CD4-positive, alpha-beta T cell treated with Interleukin-17A for 4 hours (primary cell): ENCODE measurements around the gene CD244.
"Not testable (repeated sequence)": the region's sequence is repeated elsewhere in the genome, so short reads cannot be mapped to it uniquely, and the experiment has no call there.

Source experiments
- DNase-seq: peaks from one replicate; pipeline ENCODE4 v3.0.0-alpha.2; 2020; ENCODE audit warnings: mixed read lengths

Gene CD244, protein sequence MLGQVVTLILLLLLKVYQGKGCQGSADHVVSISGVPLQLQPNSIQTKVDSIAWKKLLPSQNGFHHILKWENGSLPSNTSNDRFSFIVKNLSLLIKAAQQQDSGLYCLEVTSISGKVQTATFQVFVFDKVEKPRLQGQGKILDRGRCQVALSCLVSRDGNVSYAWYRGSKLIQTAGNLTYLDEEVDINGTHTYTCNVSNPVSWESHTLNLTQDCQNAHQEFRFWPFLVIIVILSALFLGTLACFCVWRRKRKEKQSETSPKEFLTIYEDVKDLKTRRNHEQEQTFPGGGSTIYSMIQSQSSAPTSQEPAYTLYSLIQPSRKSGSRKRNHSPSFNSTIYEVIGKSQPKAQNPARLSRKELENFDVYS

DNA sequence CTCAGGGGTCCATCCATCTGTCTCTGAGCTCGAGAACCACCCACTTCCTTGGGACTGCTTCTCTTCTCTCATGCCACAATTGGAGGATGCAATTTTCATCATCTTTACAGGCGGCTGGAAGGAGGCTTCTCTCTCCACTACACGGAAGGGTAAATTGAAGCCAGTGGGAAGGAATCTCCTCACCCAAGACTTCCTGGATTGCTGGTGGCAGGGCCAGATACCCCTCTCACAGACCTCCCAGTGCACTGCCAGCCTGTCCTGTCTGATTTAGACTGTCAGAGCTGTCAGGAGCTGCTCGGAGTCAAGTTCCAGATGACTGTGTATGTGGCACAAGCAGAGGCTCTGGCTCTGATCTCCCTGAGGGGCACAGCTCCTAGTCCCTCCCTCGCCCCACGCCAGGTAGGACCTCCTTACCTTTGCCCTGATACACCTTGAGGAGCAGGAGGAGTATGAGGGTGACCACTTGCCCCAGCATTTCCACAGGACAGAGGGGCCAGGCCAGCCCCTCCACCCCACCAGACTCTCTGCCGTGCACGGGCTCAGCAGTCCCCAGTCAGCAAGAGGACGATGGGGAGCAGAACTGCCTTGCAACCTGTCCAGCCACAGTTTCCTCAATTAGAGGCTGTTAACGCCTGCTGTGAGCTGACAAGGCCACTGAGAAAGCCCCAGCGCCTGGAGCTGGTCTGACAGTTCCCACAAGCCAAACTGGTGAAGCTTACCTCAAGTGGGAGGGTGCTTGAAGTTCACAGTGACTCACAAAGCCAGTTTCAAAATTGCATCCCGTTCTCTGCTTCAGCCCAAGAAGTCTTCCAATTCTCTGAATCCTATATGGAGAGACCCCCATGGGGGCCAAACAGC is at the start of gene CD244:
CD244 (minus strand) TSS at position 685 of the 858 bp plus-strand sequence; CDS start at position 475, 210 bp downstream.
- peak; percentile 57 for DNase-seq

- no peak for DNase-seq
Observed at GRCh38 chr1:160911925-160912324, 49.2 kb upstream of the CD244 start.

DNA sequence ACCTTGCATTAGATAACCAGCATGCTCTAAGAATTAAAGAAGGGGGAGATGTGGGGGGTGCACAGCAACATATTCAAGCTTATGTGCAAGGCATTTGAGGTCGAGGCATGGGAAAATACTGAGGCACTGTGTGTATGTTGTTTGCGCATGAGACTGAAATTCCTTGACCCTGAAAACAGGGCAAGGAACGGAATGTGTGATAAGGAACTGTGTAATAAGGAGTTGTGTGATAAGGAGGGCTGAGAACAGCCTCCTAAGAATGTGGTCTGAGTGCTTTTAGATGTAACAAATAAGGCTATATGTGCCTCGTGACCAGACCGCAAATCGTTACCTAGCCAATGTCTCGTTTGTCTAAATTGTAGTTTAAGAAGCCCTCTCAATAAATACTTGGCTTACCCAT is 48.8 kb upstream of the CD244 start:
- no peak for DNase-seq

DNA sequence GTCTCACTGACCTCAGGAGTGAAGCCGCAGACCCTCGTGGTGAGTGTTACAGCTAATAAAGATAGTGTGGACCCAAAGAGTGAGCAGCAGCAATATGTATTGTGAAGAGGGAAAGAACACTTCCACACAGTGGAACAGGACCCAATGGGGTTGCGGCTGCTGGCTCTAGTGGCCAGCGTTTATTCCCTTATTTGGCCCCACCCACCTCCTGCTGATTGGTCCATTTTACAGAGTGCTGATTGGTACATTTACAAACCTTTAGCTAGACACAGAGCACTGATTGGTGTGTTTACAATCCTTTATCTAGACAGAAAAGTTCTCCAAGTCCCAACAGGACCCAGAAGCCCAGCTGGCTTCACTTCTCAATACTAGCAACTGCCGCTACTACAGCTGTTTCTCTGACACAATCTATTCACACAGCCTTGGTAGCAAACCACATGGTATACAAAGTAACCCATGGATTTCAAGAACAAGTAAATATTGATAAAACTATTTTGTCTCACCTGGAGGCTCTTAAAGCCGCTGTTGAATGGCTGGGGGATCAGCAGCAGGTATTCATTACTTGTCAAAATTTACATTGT is 47.6 kb upstream of the CD244 start:
- no peak for DNase-seq

- no peak for DNase-seq
Observed at GRCh38 chr1:160907976-160908375, 45.3 kb upstream of the CD244 start.

GRCh38 chr1:160905617-160905989 is 42.9 kb upstream of the CD244 start:
- no peak for DNase-seq

DNA sequence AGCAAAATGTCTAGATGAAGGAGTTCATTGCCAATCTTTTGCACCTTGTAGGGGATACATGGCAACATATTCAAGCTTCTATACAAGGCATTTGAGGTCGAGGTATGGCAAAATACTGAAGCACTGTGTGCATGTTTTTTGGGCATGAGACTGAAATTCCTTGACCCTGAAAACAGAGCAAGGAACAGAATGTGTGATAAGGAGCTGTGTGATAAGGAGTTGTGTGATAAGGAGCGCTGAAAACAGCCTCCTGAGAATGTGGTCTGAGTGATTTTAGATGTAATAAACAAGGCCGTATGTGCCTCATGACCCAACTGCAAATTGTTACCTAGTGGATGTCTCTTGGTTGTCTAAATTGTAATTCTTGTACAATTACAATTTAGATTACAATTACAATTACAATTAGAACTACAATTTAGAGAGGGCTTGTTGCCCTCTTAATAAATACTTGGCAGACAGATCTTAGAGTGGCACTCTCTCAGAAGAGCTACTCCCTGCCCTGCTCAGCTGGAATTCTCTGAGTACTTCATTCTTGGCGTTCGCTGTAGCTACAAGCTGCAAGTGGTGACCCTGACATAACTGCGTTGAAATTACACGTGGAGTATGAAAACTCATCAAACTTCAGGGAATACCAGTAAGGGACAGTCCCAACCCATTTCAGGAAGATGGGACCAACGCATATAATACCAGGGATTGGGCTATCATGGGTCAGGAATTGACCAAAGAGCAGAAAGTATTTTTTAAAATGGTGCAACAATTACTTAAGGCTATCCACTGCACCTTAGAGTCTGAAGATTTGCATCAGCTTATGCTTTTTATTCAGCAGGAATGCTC is 42.3 kb upstream of the CD244 start:
- no peak for DNase-seq

DNA sequence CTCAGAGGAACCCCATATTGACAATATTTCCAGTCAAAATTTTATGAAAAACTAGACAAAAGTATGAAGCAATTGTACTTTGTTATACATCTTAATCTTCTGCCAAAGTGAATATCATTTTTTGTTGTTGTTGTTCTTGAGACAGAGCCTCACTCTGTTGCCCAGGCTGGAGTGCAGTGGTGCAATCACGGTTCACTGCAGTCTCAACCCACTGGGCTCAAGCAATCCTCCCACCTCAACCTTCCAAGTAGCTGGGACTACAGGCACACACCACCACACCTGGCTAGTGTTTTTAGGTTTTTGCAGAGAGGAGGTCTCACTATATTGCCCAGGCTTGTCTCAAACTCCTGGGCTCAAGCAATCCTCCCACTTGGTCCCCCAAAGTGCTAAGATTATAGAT is 39.6 kb upstream of the CD244 start:
- DNase-seq: not testable (repeated sequence)

GRCh38 chr1:160901768-160902167 is 39.1 kb upstream of the CD244 start:
- DNase-seq: no peak

DNA sequence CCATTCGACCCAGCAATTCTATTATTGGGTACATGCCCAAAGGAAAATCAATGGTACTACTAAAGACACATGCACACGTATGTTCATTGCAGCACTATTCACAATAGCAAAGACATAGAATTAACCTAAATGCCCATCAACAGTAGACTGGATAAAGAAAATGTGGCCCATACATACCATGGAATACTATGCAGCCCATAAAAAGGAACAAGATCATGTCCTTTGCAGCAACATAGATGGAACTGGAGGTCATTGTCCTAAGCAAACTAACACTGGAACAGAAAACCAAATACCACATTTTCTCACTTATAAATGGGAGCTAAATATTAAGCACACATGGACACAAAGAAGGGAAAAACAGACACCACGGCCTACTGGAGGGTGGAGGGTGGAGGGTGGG is 38.0 kb upstream of the CD244 start:
- not testable (repeated sequence) for DNase-seq

GRCh38 chr1:160894368-160895135 is 31.9 kb upstream of the CD244 start:
- not testable (repeated sequence) for DNase-seq

- DNase-seq: no peak
Observed at GRCh38 chr1:160891474-160891873, 28.8 kb upstream of the CD244 start.

- DNase-seq: no peak
Observed at GRCh38 chr1:160888926-160889325, 26.2 kb upstream of the CD244 start.

GRCh38 chr1:160887071-160887470 is 24.4 kb upstream of the CD244 start:
- DNase-seq: no peak

GRCh38 chr1:160885042-160885441 is 22.4 kb upstream of the CD244 start, which contains the start of gene ITLN1:
TSS of gene ITLN1 (minus strand) at chr1:160885180. CDS start at chr1:160884877, 303 bp downstream.
- no peak for DNase-seq

- no peak for DNase-seq
Observed at GRCh38 chr1:160884579-160884978, 21.9 kb upstream of the CD244 start.

DNA sequence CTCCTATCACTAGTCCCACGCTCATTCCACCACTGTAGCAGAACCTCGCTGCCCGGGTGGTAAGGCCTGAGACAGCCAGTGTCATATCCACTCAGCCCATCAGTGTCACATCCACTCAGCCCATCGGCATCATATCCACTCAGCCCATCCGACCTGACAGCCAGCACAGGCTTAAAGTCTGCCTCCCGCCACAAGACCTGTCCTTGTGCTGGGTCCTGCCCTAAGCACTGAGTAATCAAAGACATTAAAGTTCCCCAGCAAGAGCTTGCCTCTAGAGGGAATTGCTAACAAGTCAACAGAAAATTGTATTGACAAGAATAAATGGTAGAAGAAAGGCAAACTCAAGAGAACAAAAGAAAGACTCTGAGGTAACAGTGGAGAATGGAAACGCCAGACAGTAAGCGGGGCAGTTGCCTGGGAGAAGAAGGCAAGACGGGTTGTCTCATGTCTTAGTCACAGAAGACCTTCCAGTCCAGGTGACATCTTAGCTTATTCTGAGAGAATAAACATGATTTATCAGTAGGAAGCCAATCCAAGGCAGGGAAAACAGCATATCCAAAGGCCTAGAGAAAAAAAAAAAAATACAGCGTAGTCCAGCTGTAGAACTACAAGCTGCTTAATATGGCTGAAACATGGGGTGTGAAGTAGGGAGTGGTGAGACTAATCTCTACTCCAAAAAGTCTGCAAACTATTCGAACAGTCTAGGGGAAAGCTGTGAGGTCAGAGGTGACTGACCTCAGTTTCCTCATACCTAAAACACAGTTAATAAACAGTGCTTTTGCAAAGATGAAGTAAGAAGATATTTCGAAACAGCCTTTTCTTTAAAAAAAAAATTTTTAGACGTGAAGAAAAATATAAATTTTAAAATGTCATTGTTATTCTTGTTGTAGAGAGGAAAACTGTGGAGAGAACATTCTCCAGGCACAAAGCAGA is 21.2 kb upstream of the CD244 start:
- no peak for DNase-seq

- DNase-seq: no peak
Observed at GRCh38 chr1:160882582-160882981, 19.9 kb upstream of the CD244 start.

DNA sequence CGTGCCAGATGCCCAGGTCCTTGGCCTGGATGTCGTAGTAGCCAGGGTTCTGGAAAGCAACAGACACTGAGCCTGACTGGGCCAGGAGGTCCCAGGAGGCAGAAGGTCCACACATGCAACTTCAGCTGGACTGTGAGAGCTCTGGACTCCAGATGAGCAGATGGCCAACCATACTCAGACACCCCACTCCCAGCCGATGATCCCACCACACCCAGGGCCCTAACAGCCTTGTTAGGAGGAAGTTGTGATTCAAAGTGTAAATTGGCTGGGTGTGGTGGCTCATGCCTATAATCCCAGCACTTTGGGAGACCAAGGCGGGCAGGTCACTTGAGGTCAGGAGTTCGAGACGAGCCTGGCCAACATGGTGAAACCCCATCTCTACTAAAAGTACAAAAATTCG is 18.6 kb upstream of the CD244 start:
- not testable (repeated sequence) for DNase-seq

GRCh38 chr1:160880216-160880615 is 17.5 kb upstream of the CD244 start:
- no peak for DNase-seq

DNA sequence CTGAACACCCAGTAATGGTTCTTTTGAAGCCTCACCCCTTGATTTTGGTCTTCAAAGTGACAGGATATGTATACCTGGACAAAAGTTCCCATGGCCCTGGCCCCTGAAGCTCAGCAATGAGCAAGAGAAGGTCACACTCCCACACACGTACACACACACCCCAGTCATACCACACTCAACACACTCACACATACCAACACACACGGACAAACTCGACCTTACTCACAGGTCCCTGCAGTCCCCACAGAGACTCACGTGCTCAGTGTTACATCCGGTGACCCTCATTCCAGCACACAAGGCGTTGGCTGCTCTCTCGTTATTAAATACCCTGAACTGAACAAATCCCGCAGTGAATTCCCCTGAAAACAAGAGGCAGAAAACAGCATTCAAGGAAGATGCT is 16.4 kb upstream of the CD244 start:
- no peak for DNase-seq
